HL-60 (cell line): Measurements from ENCODE around the gene ESR1.

Experiments
- CTCF ChIP-seq: IDR thresholded peaks from one replicate; pipeline ENCODE4 v1.5.1; 2011; ENCODE audit warnings: low read length, control low read depth, inconsistent platforms; ENCODE audit not compliant: insufficient read depth
- GABPA ChIP-seq: IDR thresholded peaks from 2 replicates; pipeline ENCODE4 v1.6.1; 2012; ENCODE audit warnings: low read depth
- POLR2AphosphoS5 ChIP-seq: IDR thresholded peaks from 2 replicates; pipeline ENCODE4 v1.6.1; 2012; ENCODE audit warnings: low read depth
- SPI1 ChIP-seq: IDR thresholded peaks from 2 replicates; pipeline ENCODE4 v1.6.1; 2012; ENCODE audit warnings: low read depth, mild to moderate bottlenecking, borderline replicate concordance

- no peak for TF ChIP-seq POLR2AphosphoS5
- no peak for TF ChIP-seq CTCF
- TF ChIP-seq SPI1, result no peak
- TF ChIP-seq GABPA, result no peak
Observed at GRCh38 chr6:151900256-151900655, 92.8 kb downstream of the ESR1 start.
